Fibroblast of lung (primary cell): ENCODE data around the gene FANCG. TPM values are rescaled to one million over a fixed set of nuclear protein-coding genes. Genes with fewer than 3 reads are reported as not detected.

ENCODE experiments used
- DNase-seq, 2 donors: peaks; one replicate each; pipeline versions ENCODE4 v3.0.0 to v3.0.0-alpha.2; 2010; ENCODE audit warnings: low read depth in 2 of 2
- H2AFZ ChIP-seq: 2 replicates; pipeline ENCODE4 v1.5.1; 2012; ENCODE audit warnings: low read length, control low read depth, inconsistent platforms
- H3K27ac ChIP-seq: 2 replicates; pipeline ENCODE4 v1.5.1; 2011; ENCODE audit warnings: low read length, control low read depth; ENCODE audit not compliant: insufficient read depth
- H3K27me3 ChIP-seq: 2 replicates; pipeline ENCODE4 v1.5.1; 2011; ENCODE audit warnings: mild to moderate bottlenecking, low read length; ENCODE audit not compliant: control insufficient read depth, insufficient read depth
- H3K36me3 ChIP-seq: 2 replicates; pipeline ENCODE4 v1.5.1; 2011; ENCODE audit warnings: low read length; ENCODE audit not compliant: control insufficient read depth, insufficient read depth
- H3K4me1 ChIP-seq: 2 replicates; pipeline ENCODE4 v1.5.1; 2011; ENCODE audit warnings: low read length; ENCODE audit not compliant: control insufficient read depth, insufficient read depth; ENCODE audit errors: extremely low read depth
- H3K4me2 ChIP-seq: 2 replicates; pipeline ENCODE4 v1.5.1; 2011; ENCODE audit warnings: low read length, control low read depth; ENCODE audit not compliant: insufficient read depth; ENCODE audit errors: extremely low read depth
- H3K4me3 ChIP-seq, 4 experiments: fragments of 200-600 bp in 1 of 4; sonication (generic) in 1 of 4; replicated peaks in 1 of 4; 2 replicates each; pipeline ENCODE4 v1.5.1; 2011 to 2016; ENCODE audit warnings: low read length in 4 of 4, low read depth in 3 of 4, mild to moderate bottlenecking in 3 of 4, control low read depth in 2 of 4, inconsistent platforms in 1 of 4, mixed read lengths in 1 of 4; ENCODE audit not compliant: insufficient read depth in 1 of 4; ENCODE audit errors: control extremely low read depth in 1 of 4
- H3K79me2 ChIP-seq: 2 replicates; pipeline ENCODE4 v1.5.1; 2012; ENCODE audit warnings: mild to moderate bottlenecking, low read length, inconsistent platforms; ENCODE audit not compliant: control insufficient read depth, insufficient read depth
- H3K9ac ChIP-seq: 2 replicates; pipeline ENCODE4 v1.5.1; 2011; ENCODE audit warnings: mild to moderate bottlenecking, low read length, control low read depth; ENCODE audit not compliant: insufficient read depth
- H3K9me3 ChIP-seq: 2 replicates; pipeline ENCODE4 v1.5.1; 2012; ENCODE audit warnings: low read depth, low read length; ENCODE audit not compliant: control insufficient read depth, insufficient read depth
- H4K20me1 ChIP-seq: 2 replicates; pipeline ENCODE4 v1.5.1; 2011; ENCODE audit warnings: low read length; ENCODE audit not compliant: control insufficient read depth, insufficient read depth; ENCODE audit errors: extremely low read depth
- CTCF ChIP-seq, 2 donors: IDR thresholded peaks in 1 of 2; conservative IDR thresholded peaks in 1 of 2; 1 replicate in 1 of 2; 2 replicates in 1 of 2; pipeline ENCODE4 v1.5.1; 2011 to 2012; ENCODE audit warnings: low read length in 2 of 2, control low read depth in 1 of 2, inconsistent platforms in 1 of 2, low read depth in 1 of 2, mild to moderate bottlenecking in 1 of 2
- EZH2 ChIP-seq: IDR thresholded peaks from 2 replicates; pipeline ENCODE4 v1.5.1; 2012; ENCODE audit warnings: low read length, control low read depth, mild to moderate bottlenecking; ENCODE audit errors: missing control alignments
- polyA plus RNA-seq, 2 donors: library from polyadenylated mRNA; depleted of rRNA in 1 of 2; stranded (reverse) in 1 of 2; unstranded in 1 of 2; fragments of >200 nt; gene quantifications; 2 replicates each; pipeline ENCODE4 v1.2.1, GENCODE V29; 2011 to 2012; ENCODE audit warnings: missing spikeins in 1 of 2
- total RNA-seq: library from RNA; depleted of rRNA; stranded (reverse); fragments of >200 nt; gene quantifications from 2 replicates; pipeline ENCODE4 v1.2.1, GENCODE V29; 2014

The FANCG gene
- total and polyA plus RNA-seq, 2 donors (not counting 1 experiment from before 2014, with no cell fraction given), result 6.6 to 12.2 TPM

- Histone ChIP-seq H3K27me3 (no peaks in the 10 kb centered on the region), H2AFZ (peak within 1 kb of the TSS; percentile 88), H3K9me3 (no peaks in the 10 kb centered on the region), H3K36me3 (no peaks in the 10 kb centered on the region), H3K4me3 (peak within 1 kb of the TSS; percentile 70 to 93 (median 82)), H3K4me1 (peaks cover 20% of the 10 kb centered on the region), H3K79me2 (peaks cover 15% of the 10 kb centered on the region), H3K9ac (peak within 1 kb of the TSS; percentile 69), H4K20me1 (no peaks in the 10 kb centered on the region), H3K4me2 (peak within 1 kb of the TSS; percentile 100), H3K27ac (peak within 1 kb of the TSS; percentile 94)
- TF ChIP-seq CTCF (conservative IDR thresholded peaks at IDR 0.05 in 1 of 2, IDR thresholded peaks at IDR 0.05 in 1 of 2; ENCODE audit: low read depth in 1 of 2, low read length in 2 of 2) (no peak), EZH2 (no peak)
- peak; percentile 95 to 96 for DNase-seq
Measured at GRCh38 chr9:35115680-35116538, 36.2 kb upstream of the FANCG start, which contains the start of gene ATOSB. ATOSB (minus strand) TSS chr9:35115862; CDS start chr9:35108274, 7,588 bp downstream.

GRCh38 chr9:35114840-35115628 lies 35.3 kb upstream of the FANCG start:
- DNase-seq, result no peak
- Histone ChIP-seq H3K36me3 (no peaks in the 10 kb centered on the region), H3K4me3 (peak overlapping the region; percentile 70 to 93 (median 82)), H2AFZ (peak overlapping the region; percentile 25), H3K27ac (peak overlapping the region; percentile 94), H3K4me1 (peaks cover 25% of the 10 kb centered on the region), H3K4me2 (peak overlapping the region; percentile 100), H4K20me1 (no peaks in the 10 kb centered on the region), H3K79me2 (peaks cover 24% of the 10 kb centered on the region), H3K27me3 (no peaks in the 10 kb centered on the region), H3K9ac (peak overlapping the region; percentile 69), H3K9me3 (no peaks in the 10 kb centered on the region)
- TF ChIP-seq EZH2, result no peak
- no peak for TF ChIP-seq CTCF (conservative IDR thresholded peaks at IDR 0.05 in 1 of 2, IDR thresholded peaks at IDR 0.05 in 1 of 2; ENCODE audit: low read depth in 1 of 2, low read length in 2 of 2)
